Mammary epithelial cell (primary cell): ENCODE data around the gene BCAR1.

ENCODE experiments used
- EZH2 ChIP-seq: IDR thresholded peaks from 2 replicates; pipeline ENCODE4 v1.6.1; 2012; ENCODE audit warnings: low read length, inconsistent platforms, borderline replicate concordance
- TF ChIP-seq, protein P1 (sequence below), 2 donors: IDR thresholded peaks in 1 of 2; conservative IDR thresholded peaks in 1 of 2; 2 replicates each; pipeline ENCODE4 v1.5.1; 2011 to 2012; ENCODE audit warnings: inconsistent platforms in 2 of 2, low read length in 2 of 2, mild to moderate bottlenecking in 2 of 2, control low read depth in 1 of 2, low read depth in 1 of 2; ENCODE audit not compliant: insufficient read depth in 1 of 2; ENCODE audit errors: extremely low read depth in 1 of 2

GRCh38 chr16:75251280-75252048 lies at the start of gene BCAR1:
- TF ChIP-seq, protein P1, sequence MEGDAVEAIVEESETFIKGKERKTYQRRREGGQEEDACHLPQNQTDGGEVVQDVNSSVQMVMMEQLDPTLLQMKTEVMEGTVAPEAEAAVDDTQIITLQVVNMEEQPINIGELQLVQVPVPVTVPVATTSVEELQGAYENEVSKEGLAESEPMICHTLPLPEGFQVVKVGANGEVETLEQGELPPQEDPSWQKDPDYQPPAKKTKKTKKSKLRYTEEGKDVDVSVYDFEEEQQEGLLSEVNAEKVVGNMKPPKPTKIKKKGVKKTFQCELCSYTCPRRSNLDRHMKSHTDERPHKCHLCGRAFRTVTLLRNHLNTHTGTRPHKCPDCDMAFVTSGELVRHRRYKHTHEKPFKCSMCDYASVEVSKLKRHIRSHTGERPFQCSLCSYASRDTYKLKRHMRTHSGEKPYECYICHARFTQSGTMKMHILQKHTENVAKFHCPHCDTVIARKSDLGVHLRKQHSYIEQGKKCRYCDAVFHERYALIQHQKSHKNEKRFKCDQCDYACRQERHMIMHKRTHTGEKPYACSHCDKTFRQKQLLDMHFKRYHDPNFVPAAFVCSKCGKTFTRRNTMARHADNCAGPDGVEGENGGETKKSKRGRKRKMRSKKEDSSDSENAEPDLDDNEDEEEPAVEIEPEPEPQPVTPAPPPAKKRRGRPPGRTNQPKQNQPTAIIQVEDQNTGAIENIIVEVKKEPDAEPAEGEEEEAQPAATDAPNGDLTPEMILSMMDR (conservative IDR thresholded peaks at IDR 0.05 in 1 of 2, IDR thresholded peaks at IDR 0.05 in 1 of 2; ENCODE audit: extremely low read depth in 1 of 2, insufficient read depth in 1 of 2, low read depth in 1 of 2, low read length in 2 of 2): no peak
- no peak for TF ChIP-seq EZH2
